Sigmoid colon (tissue), 7 donors: ENCODE data around the gene LEKR1. TPM values are rescaled to one million over a fixed set of nuclear protein-coding genes. Genes with fewer than 3 reads are reported as not detected.

Source experiments
- DNase-seq: peaks from one replicate; pipeline ENCODE4 v3.0.0-alpha.2; 2019
- H3K27ac ChIP-seq, 4 donors: fragments of 200-600 bp; sonication (generic); one replicate each; pipeline ENCODE4 v1.5.1; 2016 to 2019; ENCODE audit warnings: mild to moderate bottlenecking in 1 of 4
- H3K27me3 ChIP-seq, 3 donors: fragments of 200-600 bp; sonication (generic); one replicate each; pipeline ENCODE4 v1.5.1; 2019; ENCODE audit warnings: mild to moderate bottlenecking in 1 of 3
- H3K36me3 ChIP-seq, 4 donors: fragments of 200-600 bp; sonication (generic); one replicate each; pipeline ENCODE4 v1.5.1; 2016 to 2019
- H3K4me1 ChIP-seq, 4 donors: fragments of 200-600 bp; sonication (generic); one replicate each; pipeline ENCODE4 v1.5.1; 2017 to 2019
- H3K4me3 ChIP-seq, 4 donors: fragments of 200-600 bp; sonication (generic); one replicate each; pipeline ENCODE4 v1.5.1; 2017 to 2019; ENCODE audit warnings: mild to moderate bottlenecking in 2 of 4, moderate library complexity in 1 of 4
- H3K9me3 ChIP-seq, 4 donors: fragments of 200-600 bp in 3 of 4; sonication (generic) in 3 of 4; one replicate each; pipeline versions ENCODE4 v1.5.1 to v1.6.1; 2013 to 2019
- CTCF ChIP-seq, 4 experiments: fragments of 450-650 bp in 3 of 4; fragments of 200-600 bp in 1 of 4; IDR thresholded peaks; one replicate each; pipeline ENCODE4 v1.5.1; 2016 to 2019; ENCODE audit warnings: antibody characterized with exemption in 4 of 4, mild to moderate bottlenecking in 3 of 4, moderate library complexity in 2 of 4
- EP300 ChIP-seq, 4 donors: sonication (generic); formaldehyde crosslinking; IDR thresholded peaks; one replicate each; pipeline ENCODE4 v1.6.1; 2017; ENCODE audit warnings: antibody characterized with exemption in 4 of 4
- POLR2A ChIP-seq, 2 donors: fragments of 450-650 bp; IDR thresholded peaks; one replicate each; pipeline ENCODE4 v1.6.1; 2016; ENCODE audit warnings: antibody characterized with exemption in 2 of 2, mild to moderate bottlenecking in 2 of 2, moderate library complexity in 2 of 2
- POLR2AphosphoS5 ChIP-seq, 4 donors: sonication (generic); formaldehyde crosslinking; IDR thresholded peaks; one replicate each; pipeline ENCODE4 v1.6.1; 2017; ENCODE audit warnings: antibody characterized with exemption in 4 of 4
- WGBS, 2 donors: extraction: QIAGEN DNeasy Blood & Tissue Kit; methylation state at CpG; one replicate each; pipeline ENCODE4 v1.1.7; 2013; 5-methylcytosine and 5-hydroxymethylcytosine counted together
- intact Hi-C: fragments of 100-400 bp; cut with DNase I; formaldehyde crosslinking; loops from one replicate; pipeline ENCODE4 v1.15.1; 2023
- polyA plus RNA-seq, 3 donors: library from polyadenylated mRNA; stranded (reverse); fragments of 200-250 nt; gene quantifications; one replicate each; pipeline ENCODE4 v1.2.3, GENCODE V29; 2013
- total RNA-seq, 4 donors: library from RNA; depleted of rRNA; stranded (reverse); fragments of >200 nt; gene quantifications; one replicate each; pipeline ENCODE4 v1.1.0, GENCODE V29; 2016
- donor health status: healthy with polysubstance abuse.
- donor health status: Bipolar disorder and iron deficiency.
- donor health status: healthy.

The LEKR1 gene
- total and polyA plus RNA-seq, 7 donors: 0.36 to 1.7 (median 0.70) TPM; not detected in 1

GRCh38 chr3:157058392-157059071 is 232.4 kb downstream of the LEKR1 start:
- peak overlapping the region in 1 of 4 donors; percentile 53 for H3K27ac ChIP-seq
- no peaks in the 10 kb centered on the region for H3K27me3 ChIP-seq
- H3K4me1 ChIP-seq: peaks cover 0 to 11% (median under 1%) of the 10 kb centered on the region in 4 donors
- H3K36me3 ChIP-seq: no peaks in the 10 kb centered on the region
- DNase-seq: no peak
- TF ChIP-seq EP300 (IDR thresholded peaks at IDR 0.05) (no peak), POLR2AphosphoS5 (IDR thresholded peaks at IDR 0.05) (no peak), CTCF (IDR thresholded peaks at IDR 0.05) (no peak), POLR2A (IDR thresholded peaks at IDR 0.05) (no peak)
- 42 to 69% methylated on average over 2 of the region's 2 CpGs for WGBS, 2 donors
- H3K9me3 ChIP-seq: no peaks in the 10 kb centered on the region
- intact Hi-C loops: no loop called here
- H3K4me3 ChIP-seq: no peak overlapping the region

- no peaks in the 10 kb centered on the region for H3K9me3 ChIP-seq
- peak overlapping the region in 1 of 4 donors; percentile 53 for H3K27ac ChIP-seq
- no peak for DNase-seq
- no peak overlapping the region for H3K4me3 ChIP-seq
- H3K27me3 ChIP-seq: no peaks in the 10 kb centered on the region
- H3K4me1 ChIP-seq: peaks cover 0 to 18% (median 4%) of the 10 kb centered on the region in 4 donors
- H3K36me3 ChIP-seq: no peaks in the 10 kb centered on the region
- TF ChIP-seq EP300 (IDR thresholded peaks at IDR 0.05) (no peak), POLR2AphosphoS5 (IDR thresholded peaks at IDR 0.05) (no peak), POLR2A (IDR thresholded peaks at IDR 0.05) (no peak), CTCF (IDR thresholded peaks at IDR 0.05) (no peak)
- intact Hi-C loops: no loop called here
- 87 to 96% methylated on average over 1 of the region's 1 CpG for WGBS, 2 donors
These were observed 233.0 kb downstream of the LEKR1 start for GRCh38 chr3:157059181-157059580.

- intact Hi-C loops: no loop called here
- Histone ChIP-seq H3K27ac (no peak overlapping the region), H3K27me3 (no peaks in the 10 kb centered on the region), H3K4me1 (peaks cover 0 to 23% (median 5%) of the 10 kb centered on the region in 4 donors), H3K36me3 (no peaks in the 10 kb centered on the region), H3K4me3 (no peak overlapping the region), H3K9me3 (no peaks in the 10 kb centered on the region)
- no peak for TF ChIP-seq CTCF (IDR thresholded peaks at IDR 0.05)
- TF ChIP-seq POLR2A (IDR thresholded peaks at IDR 0.05): no peak
- TF ChIP-seq EP300 (IDR thresholded peaks at IDR 0.05): no peak
- no peak for TF ChIP-seq POLR2AphosphoS5 (IDR thresholded peaks at IDR 0.05)
- no peak for DNase-seq
These were observed 233.5 kb downstream of the LEKR1 start for GRCh38 chr3:157059661-157060060.

GRCh38 chr3:157061265-157061664 is 235.1 kb downstream of the LEKR1 start:
- Histone ChIP-seq H3K36me3 (no peaks in the 10 kb centered on the region), H3K27ac (no peak overlapping the region), H3K9me3 (no peaks in the 10 kb centered on the region), H3K27me3 (no peaks in the 10 kb centered on the region), H3K4me1 (peaks cover 0 to 24% (median 5%) of the 10 kb centered on the region in 4 donors), H3K4me3 (no peak overlapping the region)
- TF ChIP-seq EP300 (IDR thresholded peaks at IDR 0.05) (no peak), CTCF (IDR thresholded peaks at IDR 0.05) (no peak), POLR2AphosphoS5 (IDR thresholded peaks at IDR 0.05) (no peak), POLR2A (IDR thresholded peaks at IDR 0.05) (no peak)
- WGBS, 2 donors: 80 to 81% methylated on average over 1 of the region's 1 CpG
- DNase-seq: no peak
- intact Hi-C loops: no loop called here

GRCh38 chr3:157063469-157063868 is 237.3 kb downstream of the LEKR1 start:
- H3K27ac ChIP-seq: peak overlapping the region in 3 of 4 donors; percentile 2 to 48 (median 44)
- TF ChIP-seq POLR2A (IDR thresholded peaks at IDR 0.05): no peak
- TF ChIP-seq POLR2AphosphoS5 (IDR thresholded peaks at IDR 0.05): no peak
- H3K36me3 ChIP-seq: no peaks in the 10 kb centered on the region
- DNase-seq: no peak
- WGBS, 2 donors: 86 to 89% methylated on average over 5 of the region's 5 CpGs
- H3K27me3 ChIP-seq: no peaks in the 10 kb centered on the region
- H3K9me3 ChIP-seq: no peaks in the 10 kb centered on the region
- peaks cover 0 to 30% (median 5%) of the 10 kb centered on the region in 4 donors for H3K4me1 ChIP-seq
- no peak overlapping the region for H3K4me3 ChIP-seq
- intact Hi-C loops: no loop called here
